GM10248 (cell line): ENCODE data around the gene SCAMP2.

Source experiments
- CTCF ChIA-PET: fragments of 300-600 bp; sonication (Branson Sonifier 250); formaldehyde crosslinking; extraction: SDS; loops from one replicate; lab custom pipeline; 2021; ENCODE audit warnings: antibody characterized with exemption; lab: Yijun Ruan, JAX
- POLR2A ChIA-PET: fragments of 350-650 bp; sonication (Branson Sonifier 250); formaldehyde crosslinking; extraction: SDS; loops from one replicate; lab custom pipeline; 2020; ENCODE audit warnings: antibody characterized with exemption; lab: Yijun Ruan, JAX
- DNase-seq: peaks from one replicate; pipeline ENCODE4 v3.0.0; 2012; ENCODE audit errors: extremely low spot score
- TF ChIP-seq, protein P1 (sequence below): IDR thresholded peaks from 2 replicates; pipeline ENCODE4 v1.5.1; 2012; ENCODE audit warnings: mild to moderate bottlenecking, low read depth; ENCODE audit errors: extremely low read depth, missing control alignments, control extremely low read depth

Gene SCAMP2

DNA sequence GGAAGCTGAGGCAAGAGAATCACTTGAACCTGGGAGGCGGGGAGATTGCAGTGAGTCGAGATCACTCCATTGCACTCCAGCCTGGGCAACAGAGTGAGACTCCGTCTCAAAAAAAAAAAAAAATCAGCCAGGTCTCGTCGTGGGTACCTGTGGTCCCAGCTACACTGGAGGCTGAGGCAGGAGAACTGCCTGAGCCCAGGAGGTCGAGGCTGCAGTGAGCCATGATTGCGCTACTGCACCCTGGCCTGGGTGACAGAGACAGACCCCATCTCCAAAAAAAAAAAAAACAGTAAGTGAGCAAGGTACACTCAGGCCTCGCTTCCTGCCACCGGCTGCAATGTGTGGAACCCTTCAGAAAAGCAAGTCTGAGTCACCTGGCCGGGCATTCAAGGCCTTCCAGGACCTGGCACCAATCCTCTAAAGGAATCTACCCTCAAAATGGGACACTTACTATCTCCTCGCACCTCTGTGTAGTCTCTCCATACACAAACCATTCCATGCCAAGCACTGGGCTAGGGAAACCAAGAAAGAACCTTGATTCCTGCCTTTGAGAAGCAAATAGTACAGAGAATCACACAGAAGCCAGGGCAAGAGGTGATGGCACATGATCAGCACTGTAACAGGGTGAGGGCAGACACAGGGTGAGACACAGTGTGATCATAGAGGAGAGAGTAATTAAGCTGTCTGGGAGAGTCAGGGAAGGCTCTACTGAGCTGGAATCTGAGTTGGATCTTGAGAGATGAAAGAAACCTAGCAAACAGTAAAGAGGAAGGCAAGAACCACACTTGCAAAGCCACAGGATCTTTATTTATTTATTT is 9.7 kb downstream of the SCAMP2 start:
- DNase-seq, result no peak
- CTCF ChIA-PET, result interaction anchor here (0.9 to 1.0 kb wide), 2 partner anchors 11 to 38 kb away, joined by 3 to 4 read pairs; no protein-coding TSS in a partner anchor

DNA sequence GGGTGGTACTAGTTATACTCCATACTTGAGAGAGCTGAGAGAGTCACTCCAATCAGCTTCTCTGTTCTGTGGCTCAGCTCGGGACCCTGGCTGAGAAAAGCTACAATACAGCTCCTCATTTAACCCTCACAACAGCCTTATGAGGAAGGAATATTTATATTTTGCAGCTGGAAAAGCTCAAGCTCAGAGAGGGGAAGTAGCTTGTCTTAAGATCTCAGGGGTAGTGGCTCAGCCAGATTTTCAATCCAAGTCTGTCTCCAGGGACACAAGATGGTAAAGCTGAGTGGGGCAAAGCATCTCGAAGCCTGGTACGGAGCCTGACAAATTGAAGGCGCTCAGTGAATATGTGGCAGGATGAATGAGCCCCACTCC is 14.8 kb downstream of the SCAMP2 start:
- TF ChIP-seq, protein P1, sequence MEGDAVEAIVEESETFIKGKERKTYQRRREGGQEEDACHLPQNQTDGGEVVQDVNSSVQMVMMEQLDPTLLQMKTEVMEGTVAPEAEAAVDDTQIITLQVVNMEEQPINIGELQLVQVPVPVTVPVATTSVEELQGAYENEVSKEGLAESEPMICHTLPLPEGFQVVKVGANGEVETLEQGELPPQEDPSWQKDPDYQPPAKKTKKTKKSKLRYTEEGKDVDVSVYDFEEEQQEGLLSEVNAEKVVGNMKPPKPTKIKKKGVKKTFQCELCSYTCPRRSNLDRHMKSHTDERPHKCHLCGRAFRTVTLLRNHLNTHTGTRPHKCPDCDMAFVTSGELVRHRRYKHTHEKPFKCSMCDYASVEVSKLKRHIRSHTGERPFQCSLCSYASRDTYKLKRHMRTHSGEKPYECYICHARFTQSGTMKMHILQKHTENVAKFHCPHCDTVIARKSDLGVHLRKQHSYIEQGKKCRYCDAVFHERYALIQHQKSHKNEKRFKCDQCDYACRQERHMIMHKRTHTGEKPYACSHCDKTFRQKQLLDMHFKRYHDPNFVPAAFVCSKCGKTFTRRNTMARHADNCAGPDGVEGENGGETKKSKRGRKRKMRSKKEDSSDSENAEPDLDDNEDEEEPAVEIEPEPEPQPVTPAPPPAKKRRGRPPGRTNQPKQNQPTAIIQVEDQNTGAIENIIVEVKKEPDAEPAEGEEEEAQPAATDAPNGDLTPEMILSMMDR, result no peak
- ChIA-PET CTCF (interaction anchor here (0.8 to 5.4 kb wide), 17 partner anchors 9 to 87 kb away, joined by 3 to 44 read pairs (median 4); partner anchors contain the start of genes FAM219B and ULK3), POLR2A (interaction anchor here (3.4 kb wide), 1 partner anchor 11 kb away, joined by 19 read pairs; no protein-coding TSS in a partner anchor)
- no peak for DNase-seq

More for the DNA sequence above, 9.7 kb downstream of the SCAMP2 start:
- TF ChIP-seq, protein P1, result no peak
- POLR2A ChIA-PET, result no interaction called here

DNA sequence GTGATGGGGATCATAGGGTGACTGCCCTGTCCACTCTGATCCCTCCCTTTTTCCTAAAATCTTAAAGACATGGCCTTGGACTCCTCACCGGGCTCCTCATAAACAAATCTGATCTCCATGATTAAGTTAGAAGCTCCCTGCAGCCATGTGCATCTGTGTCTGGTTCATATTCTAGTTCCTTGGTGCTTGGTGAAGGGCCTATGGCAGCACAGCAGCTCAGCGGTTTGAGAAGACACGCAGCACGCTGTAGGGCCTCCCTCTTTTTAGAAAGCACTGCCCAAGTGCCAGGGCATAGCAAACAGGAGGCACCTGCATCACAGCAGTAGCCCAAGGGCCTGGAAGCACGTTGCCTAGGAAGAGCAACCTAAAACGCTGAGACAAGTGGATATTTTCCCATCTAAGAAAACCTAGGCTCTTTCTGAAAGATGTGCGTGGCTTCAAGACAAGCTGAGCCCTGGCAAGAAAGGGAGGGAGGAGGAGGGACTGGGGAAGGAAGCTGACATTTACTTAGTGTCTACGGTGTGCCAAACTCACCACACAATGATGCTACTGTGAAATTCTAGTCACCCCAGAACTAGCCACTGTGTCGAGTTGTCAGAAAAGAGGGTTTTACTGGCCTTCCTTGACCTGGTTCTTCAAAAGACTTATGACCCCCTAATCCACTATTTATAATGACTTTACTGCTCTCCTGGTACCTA is 15.3 kb downstream of the SCAMP2 start:
- CTCF ChIA-PET, result interaction anchor here (0.8 to 5.4 kb wide), 17 partner anchors 9 to 86 kb away, joined by 3 to 44 read pairs (median 4); partner anchors contain the start of genes FAM219B and ULK3

DNA sequence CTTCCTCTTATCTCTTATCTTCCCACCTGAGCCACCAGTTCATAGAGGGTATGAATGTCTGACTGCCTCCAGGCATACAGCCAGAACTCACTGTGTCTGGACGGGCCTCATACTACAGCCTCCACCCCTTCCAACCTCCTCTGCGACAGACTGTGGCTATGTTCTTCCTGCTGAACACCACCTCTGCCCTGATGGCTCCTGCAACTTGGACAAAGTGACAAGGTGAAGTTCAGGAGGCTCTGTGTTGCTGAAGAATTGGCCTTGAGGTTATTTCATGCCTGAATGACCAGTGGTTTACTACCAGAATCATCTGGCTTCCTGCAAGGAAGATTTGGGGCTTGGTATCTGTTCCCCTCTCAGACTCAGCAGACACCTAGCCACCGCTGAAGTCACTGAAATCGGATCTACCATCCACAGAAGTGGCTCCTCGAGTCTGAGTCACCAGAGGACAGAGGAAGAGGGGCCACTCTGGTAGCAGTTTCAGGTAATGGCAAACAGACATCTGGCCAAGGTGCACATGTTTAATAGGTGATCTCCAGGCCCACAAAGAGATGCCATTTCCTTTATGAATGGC is 16.0 kb downstream of the SCAMP2 start:
- ChIA-PET CTCF (interaction anchor here (0.9 to 5.4 kb wide), 9 partner anchors 12 to 77 kb away, joined by 3 to 44 read pairs (median 5); partner anchors contain the start of genes FAM219B and ULK3), POLR2A (interaction anchor here (3.4 kb wide), 1 partner anchor 12 kb away, joined by 19 read pairs; no protein-coding TSS in a partner anchor)
- peak; percentile 70 for DNase-seq
- TF ChIP-seq, protein P1, result no peak

More for the DNA sequence above, 15.3 kb downstream of the SCAMP2 start:
- POLR2A ChIA-PET, result interaction anchor here (3.4 kb wide), 1 partner anchor 12 kb away, joined by 19 read pairs; no protein-coding TSS in a partner anchor
- DNase-seq, result no peak
- TF ChIP-seq, protein P1, result no peak

DNA sequence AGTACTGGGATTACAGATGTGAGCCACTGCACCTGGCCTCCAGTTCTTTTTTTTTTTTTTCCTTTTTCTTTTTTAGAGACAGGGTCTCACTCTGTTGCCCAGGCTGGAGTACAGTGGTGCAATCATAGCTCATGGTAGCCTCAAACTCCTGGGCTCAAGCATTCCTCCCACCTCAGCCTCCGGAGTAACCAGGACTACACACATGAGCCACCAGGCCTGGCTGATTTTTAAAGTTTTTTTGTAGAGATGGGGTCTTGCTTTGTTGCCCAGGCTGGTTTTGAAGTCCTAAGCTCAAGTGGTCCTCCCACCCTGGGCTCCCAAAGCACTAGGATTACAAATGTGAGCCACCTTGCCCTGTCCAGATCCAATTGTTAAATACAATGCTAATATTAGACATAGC is 16.6 kb downstream of the SCAMP2 start:
- TF ChIP-seq, protein P1, result no peak
- POLR2A ChIA-PET, result interaction anchor here (0.7 kb wide), 1 partner anchor 13 kb away, joined by 3 read pairs; no protein-coding TSS in a partner anchor
- CTCF ChIA-PET, result interaction anchor here (0.9 to 5.4 kb wide), 8 partner anchors 12 to 78 kb away, joined by 3 to 44 read pairs (median 6); partner anchors contain the start of genes FAM219B and ULK3
- no peak for DNase-seq
